Transverse colon (tissue), 4 donors: ENCODE measurements around the gene SEC31A. TPM values are rescaled to one million over a fixed set of nuclear protein-coding genes. Genes with fewer than 3 reads are reported as not detected.

Source experiments
- DNase-seq: peaks from one replicate; pipeline ENCODE4 v3.0.0-alpha.2; 2019
- H3K27ac ChIP-seq, 4 donors: fragments of 200-600 bp; sonication (generic); 2 replicates each; pipeline ENCODE4 v1.5.1; 2016 to 2018; ENCODE audit warnings: inconsistent platforms in 4 of 4
- H3K27me3 ChIP-seq: fragments of 200-600 bp; sonication (generic); 2 replicates; pipeline ENCODE4 v1.5.1; 2017; ENCODE audit warnings: inconsistent platforms
- H3K36me3 ChIP-seq, 4 donors: fragments of 200-600 bp; sonication (generic); 2 replicates each; pipeline ENCODE4 v1.5.1; 2017 to 2019; ENCODE audit warnings: inconsistent platforms in 4 of 4
- H3K4me1 ChIP-seq, 4 donors: fragments of 200-600 bp; sonication (generic); 2 replicates each; pipeline ENCODE4 v1.5.1; 2017 to 2020; ENCODE audit warnings: inconsistent platforms in 4 of 4
- H3K4me3 ChIP-seq, 4 donors: fragments of 200-600 bp; sonication (generic); 1 replicate in 1 of 4; 2 replicates in 3 of 4; pipeline versions ENCODE4 v1.5.1 to v1.6.1; 2017 to 2019; ENCODE audit warnings: inconsistent platforms in 4 of 4
- H3K9me3 ChIP-seq, 2 donors: fragments of 200-600 bp; sonication (generic); 2 replicates each; pipeline ENCODE4 v1.5.1; 2017 to 2019; ENCODE audit warnings: inconsistent platforms in 2 of 2
- EP300 ChIP-seq: sonication (generic); formaldehyde crosslinking; IDR thresholded peaks from one replicate; pipeline ENCODE4 v1.6.1; 2017; ENCODE audit warnings: antibody characterized with exemption, low read depth
- POLR2A ChIP-seq: fragments of 450-650 bp; IDR thresholded peaks from one replicate; pipeline ENCODE4 v1.6.1; 2016; ENCODE audit warnings: antibody characterized with exemption, mild to moderate bottlenecking, moderate library complexity
- POLR2AphosphoS5 ChIP-seq, 3 donors: sonication (generic); formaldehyde crosslinking; IDR thresholded peaks; one replicate each; pipeline ENCODE4 v1.6.1; 2016; ENCODE audit warnings: antibody characterized with exemption in 3 of 3
- WGBS, 2 donors: methylation state at CpG; one replicate each; pipeline ENCODE4 v1.1.5; 2018; ENCODE audit warnings: low coverage in 1 of 2; 5-methylcytosine and 5-hydroxymethylcytosine counted together
- in situ Hi-C, 4 donors: fragments of 200-750 bp; cut with MboI; loops; one replicate each; pipeline versions ENCODE4 v1.15.0 to v1.15.1; 2017; ENCODE audit warnings: low sequenced_read_pairs in 3 of 4, low pct_ligation_motif_present in 1 of 4, low pct_unique_long_range_greater_than_20kb in 1 of 4
- intact Hi-C: fragments of 100-400 bp; cut with DNase I; formaldehyde crosslinking; loops from one replicate; pipeline ENCODE4 v1.15.1; 2023; ENCODE audit warnings: low total_unique reads
- total RNA-seq, 4 donors: library from RNA; depleted of rRNA; stranded (reverse); fragments of >200 nt; gene quantifications; one replicate each; pipeline ENCODE4 v1.1.0, GENCODE V29; 2016
- TF ChIP-seq, protein P1 (sequence below), 5 experiments: fragments of 200-600 bp in 3 of 5; fragments of 450-650 bp in 2 of 5; sonication (generic) in 3 of 5; IDR thresholded peaks; 1 replicate in 2 of 5; 2 replicates in 3 of 5; pipeline ENCODE4 v1.5.1; 2016 to 2017; ENCODE audit warnings: antibody characterized with exemption in 5 of 5, inconsistent platforms in 3 of 5, mild to moderate bottlenecking in 2 of 5, moderate library complexity in 1 of 5

Gene SEC31A
- total RNA-seq, 4 donors from 2014 or later, result 144 to 214 (median 163) TPM

DNA sequence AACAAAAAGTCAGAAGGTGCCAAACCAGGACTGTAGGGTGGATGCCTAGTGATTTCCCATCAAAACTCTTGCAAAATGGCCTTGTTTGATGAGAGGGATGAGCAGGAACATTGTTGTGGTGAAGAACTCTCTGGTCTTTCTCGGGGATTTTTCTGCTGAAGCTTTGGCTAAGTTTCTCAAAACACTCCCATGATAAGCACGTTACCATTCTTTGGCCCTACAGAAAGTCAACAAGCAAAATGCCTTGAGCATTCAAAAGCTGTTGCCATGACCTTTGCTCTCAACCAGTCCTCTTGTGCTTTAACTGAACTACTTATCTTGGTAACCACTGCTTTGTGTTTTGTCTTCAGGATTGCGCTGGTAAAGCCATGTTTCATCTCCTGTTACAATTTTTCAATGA is 3.0 kb upstream of the SEC31A start:
- no peak for DNase-seq
- intact Hi-C loops, result loop anchor here (10.0 kb wide), 1 partner anchor 141 kb away; the partner anchor contains the start of gene COPS4
- H3K9me3 ChIP-seq, result no peaks in the 10 kb centered on the region

DNA sequence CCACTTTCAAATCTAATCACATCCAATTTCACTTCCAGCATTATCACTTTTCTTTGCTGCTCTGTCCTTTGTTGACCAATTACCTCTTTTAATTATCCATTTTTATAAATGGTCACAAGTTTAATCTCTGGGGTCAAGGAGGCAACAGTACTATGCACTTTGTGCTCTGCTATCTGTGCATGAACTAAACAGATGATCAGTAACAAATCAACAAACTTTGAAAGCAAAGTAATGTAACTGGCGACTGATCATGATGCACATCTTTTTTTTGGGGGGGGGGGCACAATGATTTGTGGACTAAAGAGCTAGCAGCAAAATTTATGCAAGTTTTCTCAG is 1.5 kb upstream of the SEC31A start:
- Histone ChIP-seq H3K4me3 (no peak overlapping the region), H3K36me3 (peaks cover 0 to 34% (median 3%) of the 10 kb centered on the region in 4 donors), H3K9me3 (no peaks in the 10 kb centered on the region), H3K4me1 (peaks cover 0 to 27% (median 21%) of the 10 kb centered on the region in 4 donors), H3K27me3 (no peaks in the 10 kb centered on the region), H3K27ac (peak overlapping the region in 3 of 4 donors; percentile 96 to 97 (median 97))
- TF ChIP-seq POLR2A (no peak), EP300 (no peak), POLR2AphosphoS5 (IDR thresholded peaks at IDR 0.05) (no peak)
- TF ChIP-seq, protein P1, sequence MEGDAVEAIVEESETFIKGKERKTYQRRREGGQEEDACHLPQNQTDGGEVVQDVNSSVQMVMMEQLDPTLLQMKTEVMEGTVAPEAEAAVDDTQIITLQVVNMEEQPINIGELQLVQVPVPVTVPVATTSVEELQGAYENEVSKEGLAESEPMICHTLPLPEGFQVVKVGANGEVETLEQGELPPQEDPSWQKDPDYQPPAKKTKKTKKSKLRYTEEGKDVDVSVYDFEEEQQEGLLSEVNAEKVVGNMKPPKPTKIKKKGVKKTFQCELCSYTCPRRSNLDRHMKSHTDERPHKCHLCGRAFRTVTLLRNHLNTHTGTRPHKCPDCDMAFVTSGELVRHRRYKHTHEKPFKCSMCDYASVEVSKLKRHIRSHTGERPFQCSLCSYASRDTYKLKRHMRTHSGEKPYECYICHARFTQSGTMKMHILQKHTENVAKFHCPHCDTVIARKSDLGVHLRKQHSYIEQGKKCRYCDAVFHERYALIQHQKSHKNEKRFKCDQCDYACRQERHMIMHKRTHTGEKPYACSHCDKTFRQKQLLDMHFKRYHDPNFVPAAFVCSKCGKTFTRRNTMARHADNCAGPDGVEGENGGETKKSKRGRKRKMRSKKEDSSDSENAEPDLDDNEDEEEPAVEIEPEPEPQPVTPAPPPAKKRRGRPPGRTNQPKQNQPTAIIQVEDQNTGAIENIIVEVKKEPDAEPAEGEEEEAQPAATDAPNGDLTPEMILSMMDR (IDR thresholded peaks at IDR 0.05), result no peak
- DNase-seq, result no peak
- in situ Hi-C loops (loop anchor here in 3 of 4 donors (10.0 to 25.0 kb wide), 3 partner anchors 122 to 395 kb away; partner anchors contain the start of genes COQ2 (in 2 of the 3), COPS4 (in 1 of the 3) and LIN54 (in 1 of the 3)), intact Hi-C loops (loop anchor here (10.0 kb wide), 1 partner anchor 142 kb away; the partner anchor contains the start of gene COPS4)
- WGBS, 2 donors, result 67% methylated on average over 1 of the region's 1 CpG

More for the DNA sequence above, 3.0 kb upstream of the SEC31A start:
- H3K36me3 ChIP-seq, result peaks cover 0 to 36% (median 3%) of the 10 kb centered on the region in 4 donors
- no peak overlapping the region for H3K4me3 ChIP-seq
- in situ Hi-C loops, result loop anchor here in 3 of 4 donors (10.0 to 25.0 kb wide), 3 partner anchors 121 to 393 kb away; partner anchors contain the start of genes COQ2 (in 2 of the 3), COPS4 (in 1 of the 3) and LIN54 (in 1 of the 3)
- TF ChIP-seq EP300 (no peak), POLR2AphosphoS5 (IDR thresholded peaks at IDR 0.05) (no peak), POLR2A (no peak)
- TF ChIP-seq, protein P1 (IDR thresholded peaks at IDR 0.05), result no peak
- no peaks in the 10 kb centered on the region for H3K27me3 ChIP-seq
- H3K4me1 ChIP-seq, result peaks cover 11 to 34% (median 28%) of the 10 kb centered on the region in 4 donors
- H3K27ac ChIP-seq, result no peak overlapping the region
- WGBS, 2 donors, result 66 to 75% methylated on average over 3 of the region's 3 CpGs

DNA sequence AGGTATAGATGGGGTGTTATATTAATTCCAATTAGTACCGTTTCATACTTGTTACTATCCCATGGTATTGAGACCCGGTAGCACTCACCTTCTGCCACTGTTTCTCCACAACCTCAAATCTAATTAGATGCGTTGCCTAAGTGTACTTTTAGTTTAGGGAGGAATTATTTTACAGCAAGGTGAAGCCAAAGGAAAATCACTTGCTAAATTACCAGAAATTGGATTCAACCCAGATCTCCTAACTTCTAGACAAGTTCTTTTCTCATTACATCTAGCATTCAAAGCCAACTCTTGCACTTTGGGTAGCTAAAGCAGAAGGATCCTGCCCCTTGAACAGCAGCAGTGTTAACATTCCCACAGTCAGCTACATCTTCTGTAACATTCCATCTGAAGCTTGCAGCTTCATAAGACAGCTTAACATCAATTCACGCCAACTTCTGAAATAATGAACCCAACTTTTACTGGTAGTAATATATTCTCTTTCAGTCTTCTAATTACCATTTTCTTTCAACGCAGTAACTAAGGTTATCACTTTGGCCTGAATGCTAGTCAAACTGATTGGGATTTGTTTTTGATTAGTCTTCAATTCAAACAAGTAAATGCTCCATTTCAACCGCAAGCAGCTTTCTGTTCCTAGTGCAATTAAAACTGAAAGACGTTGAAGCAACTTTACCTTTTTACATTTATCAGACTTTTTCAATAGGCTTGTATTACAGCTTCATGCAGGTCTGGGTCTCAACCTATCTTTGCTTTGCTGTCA is 934 bp upstream of the SEC31A start:
- no peak for DNase-seq
- in situ Hi-C loops (loop anchor here in 3 of 4 donors (10.0 to 25.0 kb wide), 3 partner anchors 123 to 395 kb away; partner anchors contain the start of genes COQ2 (in 2 of the 3), COPS4 (in 1 of the 3) and LIN54 (in 1 of the 3)), intact Hi-C loops (loop anchor here (10.0 kb wide), 1 partner anchor 143 kb away; the partner anchor contains the start of gene COPS4)
- Histone ChIP-seq H3K27ac (peak overlapping the region; percentile 96 to 98 (median 97)), H3K9me3 (no peaks in the 10 kb centered on the region), H3K4me3 (peak overlapping the region in 3 of 4 donors; percentile 71 to 76 (median 75)), H3K27me3 (no peaks in the 10 kb centered on the region), H3K36me3 (peaks cover 0 to 28% (median 3%) of the 10 kb centered on the region in 4 donors), H3K4me1 (peaks cover 2 to 29% (median 25%) of the 10 kb centered on the region in 4 donors)
- 23 to 28% methylated on average over 7 of the region's 7 CpGs for WGBS, 2 donors
- TF ChIP-seq POLR2AphosphoS5 (IDR thresholded peaks at IDR 0.05), result no peak
- no peak for TF ChIP-seq EP300
- TF ChIP-seq, protein P1 (IDR thresholded peaks at IDR 0.05), result no peak

DNA sequence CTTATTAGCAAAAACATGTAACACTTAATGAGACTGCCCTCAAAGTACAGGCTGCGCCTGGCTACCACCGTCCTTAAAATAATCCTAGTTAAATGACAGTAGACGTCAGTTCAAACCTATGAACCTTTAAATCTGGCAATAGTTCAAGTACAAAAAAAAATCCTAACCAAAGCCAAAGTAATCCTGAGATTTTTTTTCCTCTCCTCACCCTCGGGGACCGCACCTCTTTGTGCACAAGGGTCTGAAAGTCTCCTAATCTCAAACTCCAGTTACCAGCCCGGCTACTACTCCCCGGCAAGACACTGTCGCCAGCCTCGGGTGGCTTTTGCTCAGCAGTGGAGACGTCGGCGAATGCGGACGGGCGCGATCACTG is 439 bp downstream of the SEC31A start:
- Histone ChIP-seq H3K4me1 (peaks cover 15 to 42% (median 38%) of the 10 kb centered on the region in 4 donors), H3K9me3 (no peaks in the 10 kb centered on the region), H3K27me3 (no peaks in the 10 kb centered on the region), H3K27ac (peak overlapping the region; percentile 96 to 98 (median 97)), H3K36me3 (peaks cover 0 to 27% (median 3%) of the 10 kb centered on the region in 4 donors), H3K4me3 (peak overlapping the region; percentile 63 to 76 (median 73))
- WGBS, 2 donors, result 0 to 3% methylated on average over 5 to 12 of the region's 16 CpGs
- TF ChIP-seq EP300, result no peak
- TF ChIP-seq, protein P1 (IDR thresholded peaks at IDR 0.05), result no peak
- no peak for TF ChIP-seq POLR2AphosphoS5 (IDR thresholded peaks at IDR 0.05)
- no peak for TF ChIP-seq POLR2A
- no peak for DNase-seq
- in situ Hi-C loops, result loop anchor here in 3 of 4 donors (10.0 to 25.0 kb wide), 3 partner anchors 124 to 397 kb away; partner anchors contain the start of genes COQ2 (in 2 of the 3), COPS4 (in 1 of the 3) and LIN54 (in 1 of the 3)
- intact Hi-C loops, result loop anchor here (10.0 kb wide), 1 partner anchor 144 kb away; the partner anchor contains the start of gene COPS4
